Measurements from ENCODE around the gene INPP5D. TPM values are rescaled to one million over a fixed set of nuclear protein-coding genes. Genes with fewer than 3 reads are reported as not detected.

The INPP5D gene
- total and polyA plus RNA-seq, 7 experiments from 2014 or later: 41.0 to 232 (median 122) TPM

DNA sequence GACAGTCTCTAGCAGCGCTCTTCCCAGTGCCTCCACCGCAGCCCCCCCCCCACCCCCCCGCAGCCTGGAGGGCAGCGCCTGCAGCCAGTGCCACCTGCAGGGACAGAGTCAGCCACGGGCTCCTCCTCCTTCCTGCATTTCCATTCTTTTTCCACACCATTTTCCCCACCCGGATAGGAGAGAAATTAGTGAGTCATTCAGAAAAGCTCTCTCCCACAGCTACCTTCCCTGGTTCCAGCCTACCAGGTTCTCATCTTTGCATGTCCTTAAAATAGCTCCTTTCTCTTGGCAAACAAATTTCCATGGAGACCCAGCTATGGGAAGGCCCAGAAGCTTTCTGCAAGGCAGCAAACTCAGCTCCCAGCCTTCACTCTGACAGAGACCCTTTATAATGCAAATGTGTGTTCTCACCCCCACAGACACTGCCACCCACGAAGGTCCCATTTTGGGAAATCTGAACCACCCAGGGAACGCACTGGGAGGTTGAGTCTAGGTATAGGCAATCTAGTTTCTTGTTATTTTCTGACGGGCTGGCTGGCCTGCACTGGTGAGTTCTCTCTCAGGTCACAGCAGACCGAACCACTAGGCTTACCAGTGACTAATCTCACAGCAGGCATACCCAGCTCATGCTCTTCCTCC is 149.5 kb downstream of the INPP5D start:
- ATAC-seq (peak; percentile 19), DNase-seq (no peak)
- Mint-ChIP-seq H3K9me3 (peaks cover 0 to 2% (median 0%) of the 10 kb centered on the region in 11 donors), H3K4me1 (peaks cover 5 to 22% (median 10%) of the 10 kb centered on the region in 7 donors), H3K36me3 (peaks cover 0 to 22% (median 10%) of the 10 kb centered on the region in 5 donors), H3K4me3 (no peak overlapping the region), H3K27me3 (no peaks in the 10 kb centered on the region), H3K27ac (peak overlapping the region; percentile 9 to 95 (median 50))
- Histone ChIP-seq H3K27me3 (ENCODE audit: control insufficient read depth in 2 of 2, insufficient read depth in 2 of 2, low read length in 2 of 2) (no peaks in the 10 kb centered on the region), H3K36me3 (ENCODE audit: control insufficient read depth in 2 of 3, insufficient read depth in 3 of 3, low read length in 3 of 3) (peaks cover 0 to 29% (median 2%) of the 10 kb centered on the region in 3 experiments), H3K4me1 (ENCODE audit: control insufficient read depth in 2 of 2, insufficient read depth in 2 of 2, low read length in 2 of 2) (no peaks in the 10 kb centered on the region), H3K4me3 (ENCODE audit: low read length) (no peak overlapping the region), H3K27ac (ENCODE audit: low read depth, low read length) (no peak overlapping the region), H3K9me3 (ENCODE audit: control insufficient read depth in 2 of 3, low read length in 3 of 3) (no peaks in the 10 kb centered on the region)
- intact Hi-C loops (cut with micrococcal nuclease): loop anchor here in 1 of 2 donors (5.0 kb wide), 1 partner anchor 43 kb away; the partner anchor contains the start of gene ATG16L1
- POLR2A ChIA-PET: no interaction called here
- CTCF ChIA-PET: interaction anchor here (0.5 to 0.6 kb wide), 3 partner anchors 38 to 636 kb away, joined by 3 to 4 read pairs (median 3); no protein-coding TSS in a partner anchor

GRCh38 chr2:233210281-233210680 is 150.1 kb downstream of the INPP5D start:
- CTCF ChIA-PET: interaction anchor here (1.1 kb wide), 1 partner anchor 14 kb away, joined by 3 read pairs; no protein-coding TSS in a partner anchor
- H3K9me3 Mint-ChIP-seq: peaks cover 0 to 2% (median 0%) of the 10 kb centered on the region in 11 donors
- ATAC-seq (no peak), DNase-seq (no peak)
- H3K4me1 ChIP-seq (ENCODE audit: control insufficient read depth in 2 of 2, insufficient read depth in 2 of 2, low read length in 2 of 2): no peaks in the 10 kb centered on the region
- no peak overlapping the region for H3K27ac ChIP-seq (ENCODE audit: low read depth, low read length)
- POLR2A ChIA-PET: no interaction called here
- peaks cover 0 to 27% (median 0%) of the 10 kb centered on the region in 3 experiments for H3K36me3 ChIP-seq (ENCODE audit: control insufficient read depth in 2 of 3, insufficient read depth in 3 of 3, low read length in 3 of 3)
- peak overlapping the region in 7 of 9 donors; percentile 9 to 95 (median 63) for H3K27ac Mint-ChIP-seq
- peaks cover 5 to 22% (median 10%) of the 10 kb centered on the region in 7 donors for H3K4me1 Mint-ChIP-seq
- no peaks in the 10 kb centered on the region for H3K27me3 Mint-ChIP-seq
- no peak overlapping the region for H3K4me3 ChIP-seq (ENCODE audit: low read length)
- H3K27me3 ChIP-seq (ENCODE audit: control insufficient read depth in 2 of 2, insufficient read depth in 2 of 2, low read length in 2 of 2): no peaks in the 10 kb centered on the region
- no peaks in the 10 kb centered on the region for H3K9me3 ChIP-seq (ENCODE audit: control insufficient read depth in 2 of 3, low read length in 3 of 3)
- peaks cover 0 to 20% (median 8%) of the 10 kb centered on the region in 5 donors for H3K36me3 Mint-ChIP-seq
- intact Hi-C loops (cut with micrococcal nuclease): no loop called here
- no peak overlapping the region for H3K4me3 Mint-ChIP-seq

- no peaks in the 10 kb centered on the region for H3K4me1 ChIP-seq (ENCODE audit: control insufficient read depth in 2 of 2, insufficient read depth in 2 of 2, low read length in 2 of 2)
- POLR2A ChIA-PET: no interaction called here
- no peak overlapping the region for H3K4me3 Mint-ChIP-seq
- H3K4me1 Mint-ChIP-seq: peaks cover 5 to 22% (median 10%) of the 10 kb centered on the region in 7 donors
- peaks cover 0 to 27% (median 0%) of the 10 kb centered on the region in 3 experiments for H3K36me3 ChIP-seq (ENCODE audit: control insufficient read depth in 2 of 3, insufficient read depth in 3 of 3, low read length in 3 of 3)
- no peak overlapping the region for H3K4me3 ChIP-seq (ENCODE audit: low read length)
- intact Hi-C loops (cut with micrococcal nuclease): no loop called here
- CTCF ChIA-PET: interaction anchor here (1.1 kb wide), 1 partner anchor 14 kb away, joined by 3 read pairs; no protein-coding TSS in a partner anchor
- no peaks in the 10 kb centered on the region for H3K27me3 ChIP-seq (ENCODE audit: control insufficient read depth in 2 of 2, insufficient read depth in 2 of 2, low read length in 2 of 2)
- DNase-seq (no peak), ATAC-seq (no peak)
- peaks cover 0 to 20% (median 8%) of the 10 kb centered on the region in 5 donors for H3K36me3 Mint-ChIP-seq
- H3K9me3 Mint-ChIP-seq: peaks cover 0 to 2% (median 0%) of the 10 kb centered on the region in 11 donors
- H3K27me3 Mint-ChIP-seq: no peaks in the 10 kb centered on the region
- peak overlapping the region in 7 of 9 donors; percentile 9 to 81 (median 67) for H3K27ac Mint-ChIP-seq
- no peak overlapping the region for H3K27ac ChIP-seq (ENCODE audit: low read depth, low read length)
- no peaks in the 10 kb centered on the region for H3K9me3 ChIP-seq (ENCODE audit: control insufficient read depth in 2 of 3, low read length in 3 of 3)
Measured at GRCh38 chr2:233210843-233211547, 150.9 kb downstream of the INPP5D start.

DNA sequence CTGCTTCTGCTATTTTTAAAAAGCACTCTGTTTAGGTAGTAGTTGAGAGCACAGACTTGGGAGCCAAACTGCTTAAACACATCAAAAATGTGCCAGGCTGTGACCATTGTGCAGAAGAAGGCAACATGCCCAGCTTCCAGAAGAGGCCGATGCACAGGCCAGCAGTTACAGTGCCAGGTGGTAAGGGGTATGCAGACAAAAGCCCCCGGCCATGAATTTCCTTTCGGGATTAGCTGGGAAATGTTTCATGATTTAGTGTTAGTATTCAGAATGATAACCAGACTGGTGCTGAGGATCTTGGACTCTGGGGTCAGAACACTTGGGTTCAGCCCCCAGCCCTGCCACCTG is 151.4 kb downstream of the INPP5D start:
- peak overlapping the region in 1 of 9 donors; percentile 23 for H3K27ac Mint-ChIP-seq
- H3K27me3 Mint-ChIP-seq: no peaks in the 10 kb centered on the region

DNA sequence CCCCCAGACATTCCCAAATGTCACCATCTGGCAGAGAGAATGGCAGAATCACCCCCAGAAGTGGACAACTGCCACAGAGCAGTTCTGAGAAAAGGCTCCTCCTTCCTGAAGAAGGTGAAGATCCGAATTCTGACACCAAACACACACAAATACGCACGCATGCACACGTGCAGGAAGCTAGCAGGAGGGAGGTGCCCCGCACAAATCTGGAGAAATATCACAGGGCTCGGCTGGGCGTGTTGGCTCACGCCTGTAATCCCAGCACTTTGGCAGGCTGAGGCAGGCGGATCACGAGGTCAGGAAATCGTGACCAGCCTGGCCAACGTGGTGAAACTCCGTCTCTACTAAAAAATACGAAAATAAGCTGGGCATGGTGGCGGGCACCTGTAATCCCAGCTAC is 152.9 kb downstream of the INPP5D start:
- ChIA-PET CTCF (no interaction called here), POLR2A (no interaction called here)
- Mint-ChIP-seq H3K36me3 (peaks cover 0 to 16% (median 5%) of the 10 kb centered on the region in 5 donors), H3K27me3 (no peaks in the 10 kb centered on the region), H3K4me1 (peaks cover 4 to 15% (median 6%) of the 10 kb centered on the region in 7 donors), H3K9me3 (peaks cover 0 to 2% (median 0%) of the 10 kb centered on the region in 11 donors), H3K27ac (no peak overlapping the region), H3K4me3 (no peak overlapping the region)
- Histone ChIP-seq H3K27ac (ENCODE audit: low read depth, low read length) (no peak overlapping the region), H3K4me3 (ENCODE audit: low read length) (no peak overlapping the region), H3K27me3 (ENCODE audit: control insufficient read depth in 2 of 2, insufficient read depth in 2 of 2, low read length in 2 of 2) (no peaks in the 10 kb centered on the region), H3K36me3 (ENCODE audit: control insufficient read depth in 2 of 3, insufficient read depth in 3 of 3, low read length in 3 of 3) (peaks cover 0 to 10% (median 0%) of the 10 kb centered on the region in 3 experiments), H3K9me3 (ENCODE audit: control insufficient read depth in 2 of 3, low read length in 3 of 3) (no peaks in the 10 kb centered on the region), H3K4me1 (ENCODE audit: control insufficient read depth in 2 of 2, insufficient read depth in 2 of 2, low read length in 2 of 2) (no peaks in the 10 kb centered on the region)
- no peak for ATAC-seq
- no peak for DNase-seq
- intact Hi-C loops (cut with micrococcal nuclease): no loop called here

More for the DNA sequence above, 151.4 kb downstream of the INPP5D start:
- H3K9me3 Mint-ChIP-seq: peaks cover 0 to 2% (median 0%) of the 10 kb centered on the region in 11 donors
- H3K4me1 ChIP-seq (ENCODE audit: control insufficient read depth in 2 of 2, insufficient read depth in 2 of 2, low read length in 2 of 2): no peaks in the 10 kb centered on the region
- H3K27ac ChIP-seq (ENCODE audit: low read depth, low read length): no peak overlapping the region
- peaks cover 0 to 24% (median 0%) of the 10 kb centered on the region in 3 experiments for H3K36me3 ChIP-seq (ENCODE audit: control insufficient read depth in 2 of 3, insufficient read depth in 3 of 3, low read length in 3 of 3)
- ATAC-seq (no peak), DNase-seq (no peak)
- intact Hi-C loops (cut with micrococcal nuclease): no loop called here
- H3K4me3 Mint-ChIP-seq: no peak overlapping the region
- POLR2A ChIA-PET: no interaction called here
- H3K27me3 ChIP-seq (ENCODE audit: control insufficient read depth in 2 of 2, insufficient read depth in 2 of 2, low read length in 2 of 2): no peaks in the 10 kb centered on the region
- H3K36me3 Mint-ChIP-seq: peaks cover 0 to 20% (median 8%) of the 10 kb centered on the region in 5 donors
- no peaks in the 10 kb centered on the region for H3K9me3 ChIP-seq (ENCODE audit: control insufficient read depth in 2 of 3, low read length in 3 of 3)
- CTCF ChIA-PET: no interaction called here
- no peak overlapping the region for H3K4me3 ChIP-seq (ENCODE audit: low read length)
- H3K4me1 Mint-ChIP-seq: peaks cover 5 to 22% (median 10%) of the 10 kb centered on the region in 7 donors

GRCh38 chr2:233213975-233214374 is 153.8 kb downstream of the INPP5D start:
- H3K36me3 ChIP-seq (ENCODE audit: control insufficient read depth in 2 of 3, insufficient read depth in 3 of 3, low read length in 3 of 3): peaks cover 0 to 3% (median 0%) of the 10 kb centered on the region in 3 experiments
- H3K9me3 Mint-ChIP-seq: peaks cover 0 to 3% (median 0%) of the 10 kb centered on the region in 11 donors
- no peak overlapping the region for H3K4me3 Mint-ChIP-seq
- no peaks in the 10 kb centered on the region for H3K27me3 ChIP-seq (ENCODE audit: control insufficient read depth in 2 of 2, insufficient read depth in 2 of 2, low read length in 2 of 2)
- H3K9me3 ChIP-seq (ENCODE audit: control insufficient read depth in 2 of 3, low read length in 3 of 3): no peaks in the 10 kb centered on the region
- DNase-seq: no peak
- peak overlapping the region in 2 of 9 donors; percentile 62 to 70 for H3K27ac Mint-ChIP-seq
- no peaks in the 10 kb centered on the region for H3K4me1 ChIP-seq (ENCODE audit: control insufficient read depth in 2 of 2, insufficient read depth in 2 of 2, low read length in 2 of 2)
- POLR2A ChIA-PET: interaction anchor here (0.6 kb wide), 1 partner anchor 22 kb away, joined by 4 read pairs; no protein-coding TSS in a partner anchor
- CTCF ChIA-PET: no interaction called here
- intact Hi-C loops (cut with micrococcal nuclease): no loop called here
- no peak overlapping the region for H3K27ac ChIP-seq (ENCODE audit: low read depth, low read length)
- H3K27me3 Mint-ChIP-seq: no peaks in the 10 kb centered on the region
- H3K4me3 ChIP-seq (ENCODE audit: low read length): no peak overlapping the region
- ATAC-seq: no peak
- H3K4me1 Mint-ChIP-seq: peaks cover 0 to 14% (median 5%) of the 10 kb centered on the region in 7 donors
- peaks cover 0 to 16% (median 5%) of the 10 kb centered on the region in 5 donors for H3K36me3 Mint-ChIP-seq

All from naive thymus-derived CD4-positive, alpha-beta T cell (primary cell).